NB4 (cell line): Measurements from ENCODE around the gene TMIE.

Experiments
- MYC ChIP-seq: IDR thresholded peaks from 2 replicates; pipeline ENCODE4 v1.6.1; 2011; ENCODE audit warnings: low read depth, low read length
- POLR2A ChIP-seq: IDR thresholded peaks from 2 replicates; pipeline ENCODE4 v1.6.1; 2011; ENCODE audit warnings: mild to moderate bottlenecking; ENCODE audit not compliant: insufficient read length; ENCODE audit errors: extremely low read depth
- TF ChIP-seq, protein P1 (sequence below): IDR thresholded peaks from one replicate; pipeline ENCODE4 v1.5.1; 2012; ENCODE audit warnings: low read depth, low read length

DNA sequence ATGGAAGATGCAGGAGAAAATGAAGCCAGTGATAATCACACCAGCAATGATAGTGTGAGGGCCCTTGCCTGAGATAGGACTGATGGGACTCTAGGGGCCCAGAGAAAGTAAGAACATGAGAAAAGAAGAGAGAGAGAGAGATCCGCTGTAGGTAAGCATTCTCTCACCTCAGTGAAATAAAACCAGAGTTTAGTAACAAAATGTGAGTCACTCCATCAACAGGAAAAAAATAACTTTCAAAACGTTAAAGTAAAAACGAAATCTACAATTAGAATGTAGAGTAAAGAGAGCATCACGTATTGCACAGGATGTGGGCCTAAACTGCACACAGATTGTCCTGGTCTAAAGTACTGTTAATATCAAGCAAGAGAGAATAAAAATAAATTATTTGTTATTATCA, 23.2 kb downstream of the TMIE start:
- TF ChIP-seq, protein P1, sequence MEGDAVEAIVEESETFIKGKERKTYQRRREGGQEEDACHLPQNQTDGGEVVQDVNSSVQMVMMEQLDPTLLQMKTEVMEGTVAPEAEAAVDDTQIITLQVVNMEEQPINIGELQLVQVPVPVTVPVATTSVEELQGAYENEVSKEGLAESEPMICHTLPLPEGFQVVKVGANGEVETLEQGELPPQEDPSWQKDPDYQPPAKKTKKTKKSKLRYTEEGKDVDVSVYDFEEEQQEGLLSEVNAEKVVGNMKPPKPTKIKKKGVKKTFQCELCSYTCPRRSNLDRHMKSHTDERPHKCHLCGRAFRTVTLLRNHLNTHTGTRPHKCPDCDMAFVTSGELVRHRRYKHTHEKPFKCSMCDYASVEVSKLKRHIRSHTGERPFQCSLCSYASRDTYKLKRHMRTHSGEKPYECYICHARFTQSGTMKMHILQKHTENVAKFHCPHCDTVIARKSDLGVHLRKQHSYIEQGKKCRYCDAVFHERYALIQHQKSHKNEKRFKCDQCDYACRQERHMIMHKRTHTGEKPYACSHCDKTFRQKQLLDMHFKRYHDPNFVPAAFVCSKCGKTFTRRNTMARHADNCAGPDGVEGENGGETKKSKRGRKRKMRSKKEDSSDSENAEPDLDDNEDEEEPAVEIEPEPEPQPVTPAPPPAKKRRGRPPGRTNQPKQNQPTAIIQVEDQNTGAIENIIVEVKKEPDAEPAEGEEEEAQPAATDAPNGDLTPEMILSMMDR = no peak
- no peak for TF ChIP-seq MYC
- TF ChIP-seq POLR2A = no peak
